ENCODE measurements around the gene ZNF831.

ZNF831 gene

GRCh38 chr20:59255256-59255655 lies 91.6 kb downstream of the ZNF831 start:
- TF ChIP-seq ZFX (IDR thresholded peaks at IDR 0.05) = no peak
- H3K27ac ChIP-seq = no peak overlapping the region

DNA sequence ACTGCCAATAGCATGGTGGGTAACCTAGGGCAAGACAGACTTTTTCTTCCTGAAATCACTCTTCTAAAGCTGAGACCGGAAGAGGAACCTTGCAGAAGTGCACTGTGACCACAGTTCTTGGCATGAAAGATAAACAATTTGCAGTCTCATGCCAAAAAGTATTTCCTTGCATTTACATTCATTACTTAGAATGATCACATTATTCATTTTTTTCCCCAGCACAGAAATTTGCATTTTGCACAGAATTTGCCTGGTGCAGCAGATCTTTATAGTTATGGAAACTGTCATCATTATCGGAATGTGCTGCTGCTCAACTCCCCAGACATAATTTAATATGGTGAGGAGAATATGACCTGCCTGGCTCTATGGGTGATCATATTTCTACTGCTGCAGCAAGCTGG lies 94.6 kb downstream of the ZNF831 start:
- H3K27ac ChIP-seq = no peak overlapping the region
- TF ChIP-seq ZFX (IDR thresholded peaks at IDR 0.05) = no peak
- TF ChIP-seq, protein P1, sequence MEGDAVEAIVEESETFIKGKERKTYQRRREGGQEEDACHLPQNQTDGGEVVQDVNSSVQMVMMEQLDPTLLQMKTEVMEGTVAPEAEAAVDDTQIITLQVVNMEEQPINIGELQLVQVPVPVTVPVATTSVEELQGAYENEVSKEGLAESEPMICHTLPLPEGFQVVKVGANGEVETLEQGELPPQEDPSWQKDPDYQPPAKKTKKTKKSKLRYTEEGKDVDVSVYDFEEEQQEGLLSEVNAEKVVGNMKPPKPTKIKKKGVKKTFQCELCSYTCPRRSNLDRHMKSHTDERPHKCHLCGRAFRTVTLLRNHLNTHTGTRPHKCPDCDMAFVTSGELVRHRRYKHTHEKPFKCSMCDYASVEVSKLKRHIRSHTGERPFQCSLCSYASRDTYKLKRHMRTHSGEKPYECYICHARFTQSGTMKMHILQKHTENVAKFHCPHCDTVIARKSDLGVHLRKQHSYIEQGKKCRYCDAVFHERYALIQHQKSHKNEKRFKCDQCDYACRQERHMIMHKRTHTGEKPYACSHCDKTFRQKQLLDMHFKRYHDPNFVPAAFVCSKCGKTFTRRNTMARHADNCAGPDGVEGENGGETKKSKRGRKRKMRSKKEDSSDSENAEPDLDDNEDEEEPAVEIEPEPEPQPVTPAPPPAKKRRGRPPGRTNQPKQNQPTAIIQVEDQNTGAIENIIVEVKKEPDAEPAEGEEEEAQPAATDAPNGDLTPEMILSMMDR (conservative IDR thresholded peaks at IDR 0.05) = no peak

- TF ChIP-seq, protein P1 (conservative IDR thresholded peaks at IDR 0.05) = no peak
- TF ChIP-seq ZFX (IDR thresholded peaks at IDR 0.05) = no peak
- H3K27ac ChIP-seq = no peak overlapping the region
Measured at GRCh38 chr20:59259946-59260345, 96.3 kb downstream of the ZNF831 start.

DNA sequence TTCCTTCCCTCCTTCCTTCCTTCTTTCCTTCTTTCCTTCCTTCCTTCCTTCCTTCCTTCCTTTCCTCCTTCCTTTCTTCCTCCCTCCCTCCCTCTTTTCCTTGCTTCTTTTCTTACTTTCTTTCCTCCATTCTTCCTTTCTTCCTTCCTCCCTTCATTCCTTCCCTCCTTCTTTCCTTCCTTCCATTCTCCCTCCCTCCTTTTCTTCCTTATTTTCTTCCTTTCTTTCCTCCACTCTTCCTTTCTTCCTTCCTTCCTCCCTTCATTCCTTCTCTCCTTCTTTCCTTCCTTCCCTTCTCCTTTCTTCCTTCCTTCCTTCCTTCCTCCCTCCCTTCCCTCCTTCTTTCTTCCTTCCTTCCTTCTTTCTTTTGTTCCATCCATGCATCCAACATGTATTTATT lies 101.7 kb downstream of the ZNF831 start:
- no peak overlapping the region for H3K27ac ChIP-seq
- TF ChIP-seq ZFX (IDR thresholded peaks at IDR 0.05) = no peak
- TF ChIP-seq, protein P1 (conservative IDR thresholded peaks at IDR 0.05) = no peak

GRCh38 chr20:59268870-59269269 lies 105.2 kb downstream of the ZNF831 start:
- no peak overlapping the region for H3K27ac ChIP-seq
- TF ChIP-seq, protein P1 (conservative IDR thresholded peaks at IDR 0.05) = no peak
- TF ChIP-seq ZFX (IDR thresholded peaks at IDR 0.05) = no peak

GRCh38 chr20:59269411-59270025 lies 105.9 kb downstream of the ZNF831 start:
- TF ChIP-seq ZFX (IDR thresholded peaks at IDR 0.05) = no peak
- TF ChIP-seq, protein P1 (conservative IDR thresholded peaks at IDR 0.05) = no peak
- H3K27ac ChIP-seq = no peak overlapping the region

GRCh38 chr20:59270380-59270779 lies 106.8 kb downstream of the ZNF831 start:
- TF ChIP-seq, protein P1 (conservative IDR thresholded peaks at IDR 0.05) = no peak
- TF ChIP-seq ZFX (IDR thresholded peaks at IDR 0.05) = no peak

DNA sequence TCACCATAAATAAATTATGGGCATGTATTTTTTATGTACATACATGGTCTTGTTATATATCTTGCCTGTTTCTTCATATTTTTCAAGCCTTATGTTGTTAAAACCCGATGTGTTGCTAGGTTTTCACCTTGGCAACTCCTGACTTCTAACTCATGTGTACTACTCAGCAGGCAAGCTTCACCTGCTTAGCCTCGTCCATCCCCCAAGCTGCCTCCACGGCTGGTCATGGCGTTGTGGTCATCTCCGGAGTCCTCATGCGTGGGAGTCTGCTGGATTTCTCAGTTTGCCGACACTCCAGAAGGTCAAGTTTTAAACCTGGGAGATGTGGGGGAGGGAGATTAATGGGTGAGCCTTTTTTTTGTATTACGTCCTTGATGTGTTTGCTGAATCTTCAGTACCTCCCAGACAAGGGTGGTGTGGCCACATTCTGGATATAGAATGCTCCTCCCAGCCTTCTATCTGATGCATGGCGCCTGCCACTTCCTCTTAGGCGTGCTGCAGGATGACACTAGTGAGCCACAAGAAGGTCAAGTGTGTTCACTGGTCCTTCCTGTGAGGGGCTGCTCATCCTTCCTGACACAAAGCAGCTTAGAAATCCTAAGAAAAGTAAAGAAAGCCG lies 110.2 kb downstream of the ZNF831 start:
- no peak overlapping the region for H3K27ac ChIP-seq
- TF ChIP-seq, protein P1 (conservative IDR thresholded peaks at IDR 0.05) = no peak
- no peak for TF ChIP-seq ZFX (IDR thresholded peaks at IDR 0.05)

More at GRCh38 chr20:59270380-59270779, 106.8 kb downstream of the ZNF831 start:
- no peak overlapping the region for H3K27ac ChIP-seq
